NCI-H187 (cell line): ENCODE data around the gene BBS4.
"Not testable (repeated sequence)": the region's sequence is repeated elsewhere in the genome, so short reads cannot be mapped to it uniquely, and the experiment has no call there.

Experiments used
- DNase-seq, 2 experiments: peaks; one replicate each; lab custom pipeline; 2025; lab: John Stamatoyannopoulos, UW

The BBS4 gene, protein sequence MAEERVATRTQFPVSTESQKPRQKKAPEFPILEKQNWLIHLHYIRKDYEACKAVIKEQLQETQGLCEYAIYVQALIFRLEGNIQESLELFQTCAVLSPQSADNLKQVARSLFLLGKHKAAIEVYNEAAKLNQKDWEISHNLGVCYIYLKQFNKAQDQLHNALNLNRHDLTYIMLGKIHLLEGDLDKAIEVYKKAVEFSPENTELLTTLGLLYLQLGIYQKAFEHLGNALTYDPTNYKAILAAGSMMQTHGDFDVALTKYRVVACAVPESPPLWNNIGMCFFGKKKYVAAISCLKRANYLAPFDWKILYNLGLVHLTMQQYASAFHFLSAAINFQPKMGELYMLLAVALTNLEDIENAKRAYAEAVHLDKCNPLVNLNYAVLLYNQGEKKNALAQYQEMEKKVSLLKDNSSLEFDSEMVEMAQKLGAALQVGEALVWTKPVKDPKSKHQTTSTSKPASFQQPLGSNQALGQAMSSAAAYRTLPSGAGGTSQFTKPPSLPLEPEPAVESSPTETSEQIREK

DNA sequence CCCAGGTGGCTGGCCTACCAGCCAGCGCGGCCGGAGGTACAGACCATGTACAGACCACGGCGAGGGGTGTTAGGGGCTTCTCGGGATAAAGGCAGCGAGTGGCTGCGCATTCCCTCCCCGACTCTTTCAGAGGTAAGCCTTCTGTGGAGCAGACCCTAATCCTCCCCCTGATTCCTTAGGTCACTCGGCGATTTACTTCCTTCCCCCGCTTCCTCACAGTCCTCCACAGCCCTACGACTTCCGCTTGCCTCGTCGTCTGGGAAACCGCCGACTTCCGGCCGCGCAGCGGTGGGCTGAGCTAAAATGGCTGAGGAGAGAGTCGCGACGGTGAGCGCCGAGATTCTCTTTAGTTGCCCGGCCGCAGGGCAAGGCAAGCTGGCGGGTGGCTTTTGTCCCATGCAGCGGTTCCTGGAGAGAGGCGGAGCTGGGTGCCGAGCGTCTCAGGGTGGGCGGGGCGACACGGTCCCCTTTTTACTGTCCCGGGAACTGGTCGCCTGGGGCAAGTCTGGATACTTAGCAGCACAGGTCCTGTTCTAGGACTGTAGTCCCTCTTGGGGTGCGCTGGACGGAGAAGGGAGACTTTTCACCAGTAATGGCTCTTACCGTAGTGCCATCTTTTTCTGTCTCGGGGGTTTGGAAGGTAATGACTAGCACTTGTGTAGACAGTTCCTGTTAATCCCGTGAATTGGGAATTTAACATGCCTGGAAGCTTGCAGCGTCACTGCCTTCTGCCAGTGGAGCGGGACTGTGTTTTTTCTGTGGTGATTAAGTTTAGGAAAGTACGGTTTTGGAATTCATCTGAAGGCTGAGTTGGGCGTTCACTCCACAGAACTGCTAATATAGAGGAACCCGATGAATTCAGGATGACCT lies at the start of gene BBS4, which contains the start of gene HIGD2B:
Gene BBS4, plus strand, starts transcription at position 283 of the 870 bp plus-strand sequence. Its CDS starts 21 bp downstream, at position 304.
Gene HIGD2B, minus strand, starts transcription at position 258 of the 870 bp plus-strand sequence. CDS start 9,808 bp downstream, outside the sequence.
- DNase-seq, result no peak

GRCh38 chr15:72636519-72637282 lies 49.3 kb upstream of the BBS4 start:
- DNase-seq, result not testable (repeated sequence)

DNA sequence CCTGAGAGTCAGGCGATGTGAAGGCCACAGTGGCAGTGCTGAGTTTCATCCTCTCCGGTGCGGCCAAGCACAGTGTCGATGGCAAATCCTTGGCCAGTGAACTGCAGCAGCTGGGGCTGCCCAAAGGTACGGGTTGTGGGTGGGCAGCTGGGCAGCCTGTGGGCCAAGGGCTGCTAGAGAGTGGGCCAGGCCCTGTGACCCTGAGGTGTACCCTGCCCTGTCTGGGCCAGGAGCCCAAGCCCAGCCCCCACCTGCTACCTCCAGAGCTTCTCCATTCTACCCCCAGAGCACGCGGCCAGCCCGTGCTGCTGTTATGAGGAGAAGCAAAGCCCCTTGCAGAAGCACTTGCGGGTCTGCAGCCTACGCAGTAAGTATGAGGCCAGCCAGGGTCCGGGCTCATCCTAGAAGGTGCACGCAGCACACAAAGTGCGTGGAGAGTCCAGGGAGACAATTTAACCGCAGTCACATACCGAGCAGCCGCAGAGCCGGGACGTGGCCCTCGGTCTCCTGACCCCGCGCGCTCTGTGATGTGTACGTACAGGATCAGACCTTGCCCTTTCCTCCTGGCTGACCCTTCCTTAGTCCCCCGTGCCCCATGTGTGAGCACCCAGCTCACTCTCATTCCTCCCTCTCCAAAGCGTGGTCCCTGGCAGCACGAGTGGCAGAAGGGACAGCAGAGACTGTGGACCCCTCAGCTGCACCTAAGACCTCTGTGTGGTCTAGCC lies 46.1 kb upstream of the BBS4 start:
- DNase-seq, result not testable (repeated sequence)

DNA sequence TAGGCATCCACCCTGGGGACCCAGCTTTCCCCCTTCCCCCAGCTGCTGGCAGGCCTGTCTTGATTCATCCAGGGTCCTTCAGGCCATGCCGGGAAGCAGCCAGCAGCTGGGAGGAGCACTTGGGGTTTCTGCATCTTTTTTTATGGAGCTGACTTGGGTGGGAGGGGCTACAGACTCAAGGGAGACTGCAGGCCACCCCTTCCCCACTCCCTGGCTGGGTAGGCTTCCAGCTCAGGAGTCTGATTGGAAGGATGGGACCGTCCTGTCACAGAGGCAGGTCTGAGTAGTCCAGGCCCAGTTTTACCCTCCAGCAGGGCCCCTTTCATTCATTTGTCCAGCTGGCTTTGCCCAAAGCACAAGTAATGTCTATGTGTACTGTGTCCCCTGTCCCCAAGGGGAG lies 43.7 kb upstream of the BBS4 start:
- not testable (repeated sequence) for DNase-seq

DNA sequence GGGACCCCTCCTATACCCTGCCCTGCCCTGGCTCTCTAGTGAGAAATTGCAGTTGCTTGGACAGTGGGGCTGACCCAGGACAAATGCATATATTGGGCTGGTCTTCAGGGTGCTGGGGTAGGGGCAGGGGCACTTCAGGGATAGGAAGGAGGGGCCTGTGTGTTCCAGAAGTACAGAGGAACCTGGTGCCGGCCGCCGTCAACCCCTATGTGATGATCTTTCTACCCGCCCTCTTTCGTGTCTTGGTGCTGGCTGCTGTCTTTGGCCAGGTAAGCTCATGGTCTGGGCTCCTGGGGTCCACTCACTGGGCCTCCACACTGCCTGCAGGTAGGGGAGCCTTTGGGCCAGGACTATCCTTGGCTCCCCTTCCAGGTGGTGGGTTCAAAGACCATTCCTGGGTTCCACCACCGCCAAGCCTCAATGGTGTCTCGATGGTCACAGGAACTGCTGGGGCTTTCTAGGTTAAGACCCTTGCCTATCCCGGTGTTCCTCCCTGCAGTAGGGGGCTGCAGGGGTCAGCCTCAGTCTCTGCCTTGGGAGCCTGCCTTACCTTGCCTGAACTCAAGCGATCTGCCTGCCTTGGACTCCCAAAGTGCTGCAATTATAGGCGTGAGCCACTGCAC lies 37.3 kb upstream of the BBS4 start:
- not testable (repeated sequence) for DNase-seq

DNA sequence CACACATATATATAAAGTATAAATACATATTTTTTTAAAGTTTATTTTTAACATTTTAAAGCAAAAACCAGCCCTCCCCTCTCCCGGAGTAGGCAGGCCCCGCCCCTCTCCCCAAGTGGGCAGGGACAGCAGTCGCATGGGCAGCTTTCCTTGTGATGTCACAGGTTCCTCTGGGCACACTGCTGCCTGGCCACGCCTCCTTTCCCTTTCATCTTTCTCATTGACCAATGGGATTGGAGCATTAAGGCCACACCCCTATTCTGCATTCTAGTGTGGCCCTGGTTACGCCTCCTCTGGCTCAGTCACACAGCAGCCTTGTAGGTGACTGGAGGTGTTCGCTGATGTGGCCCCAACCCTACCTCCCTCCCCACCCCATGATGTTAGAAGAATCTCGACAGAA lies 31.6 kb upstream of the BBS4 start, which contains the start of gene GOLGA6B:
Gene GOLGA6B, plus strand, starts transcription at position 301 of the 400 bp plus-strand sequence. Its CDS starts 41 bp downstream, at position 342.
- not testable (repeated sequence) for DNase-seq

GRCh38 chr15:72656014-72656413 lies 30.0 kb upstream of the BBS4 start:
- not testable (repeated sequence) for DNase-seq

DNA sequence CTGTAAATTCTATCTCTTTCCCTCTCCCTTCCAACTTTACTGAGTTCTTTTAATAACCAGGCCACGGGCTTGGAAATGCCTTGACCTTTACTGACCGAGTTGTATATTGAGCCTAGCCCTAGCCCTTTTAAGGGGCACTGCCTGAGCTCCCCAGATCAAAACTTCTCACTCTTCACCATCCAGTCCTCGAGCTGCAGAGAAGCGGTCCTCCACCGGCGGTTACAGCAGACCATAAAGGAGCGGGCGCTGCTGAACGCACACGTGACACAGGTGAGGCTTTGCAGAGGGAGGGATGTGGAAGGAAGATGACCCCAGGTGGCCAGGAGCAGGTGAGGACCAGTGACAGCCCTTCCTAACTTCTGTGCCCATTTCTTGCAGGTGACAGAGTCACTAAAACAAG lies 24.9 kb upstream of the BBS4 start:
- DNase-seq, result not testable (repeated sequence)

GRCh38 chr15:72663931-72664330 lies 22.1 kb upstream of the BBS4 start:
- DNase-seq, result not testable (repeated sequence)

DNA sequence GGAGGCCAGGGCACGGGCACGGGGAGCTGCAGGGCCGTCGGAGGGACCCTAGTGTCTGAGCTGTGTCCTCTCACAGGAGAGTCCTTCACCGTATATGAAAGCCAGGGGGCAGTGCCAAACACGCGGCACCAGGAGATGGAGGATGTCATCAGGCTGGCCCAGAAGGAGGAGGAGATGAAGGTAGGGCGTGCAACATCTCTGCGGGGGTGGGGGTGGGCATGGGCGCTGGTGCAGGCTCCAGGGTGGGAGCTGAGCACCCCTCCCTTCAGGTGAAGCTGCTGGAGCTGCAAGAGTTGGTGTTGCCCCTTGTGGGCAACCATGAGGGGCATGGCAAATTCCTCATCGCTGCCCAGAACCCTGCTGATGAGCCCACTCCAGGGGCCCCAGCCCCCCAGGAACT lies 20.3 kb upstream of the BBS4 start:
- DNase-seq, result not testable (repeated sequence)

GRCh38 chr15:72669803-72670202 lies 16.2 kb upstream of the BBS4 start:
- not testable (repeated sequence) for DNase-seq

GRCh38 chr15:72670656-72671352 lies 15.2 kb upstream of the BBS4 start:
- not testable (repeated sequence) for DNase-seq

- no peak for DNase-seq
Measured at GRCh38 chr15:72671525-72671924, 14.5 kb upstream of the BBS4 start.

- DNase-seq, result no peak
Measured at GRCh38 chr15:72676838-72677237, 9.2 kb upstream of the BBS4 start.

DNA sequence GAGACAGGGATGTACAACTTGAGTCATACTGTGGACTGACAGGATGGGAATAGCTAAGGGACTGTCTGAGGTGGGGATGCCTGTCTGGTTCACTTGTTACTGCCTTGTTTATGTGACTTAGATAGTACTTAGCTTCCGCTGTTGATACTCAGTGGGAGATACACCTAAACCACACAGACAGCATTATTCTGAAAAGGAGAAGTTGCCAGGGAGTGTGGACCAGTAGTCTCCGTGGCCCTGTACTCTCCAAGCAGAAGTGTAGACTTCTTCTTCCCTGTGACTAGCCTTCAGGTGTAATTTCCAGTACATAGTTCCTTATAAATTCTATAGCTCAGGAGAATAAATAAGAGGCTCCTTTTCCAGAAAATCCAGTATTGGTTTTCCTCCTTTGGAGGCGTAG lies 5.1 kb upstream of the BBS4 start:
- no peak for DNase-seq

DNA sequence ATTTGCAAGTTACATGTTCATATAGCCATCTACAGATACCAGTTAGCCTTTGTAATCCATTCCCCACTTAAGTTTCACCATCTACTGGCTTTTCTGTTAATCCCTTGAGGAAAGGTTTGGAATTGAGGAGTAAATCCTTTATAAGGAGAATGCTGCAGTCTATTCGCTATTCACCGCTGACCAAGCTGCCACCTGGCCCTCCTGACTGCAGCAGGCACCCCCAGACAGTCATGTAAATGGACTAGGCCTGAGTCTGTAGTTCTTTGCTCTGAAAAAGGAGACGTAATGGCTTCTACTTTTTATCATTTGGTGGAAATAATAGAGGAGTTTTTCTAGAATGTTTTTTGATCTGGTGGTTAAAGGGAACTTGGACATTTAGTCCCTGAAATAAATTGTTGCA lies 3.2 kb upstream of the BBS4 start:
- no peak for DNase-seq

DNA sequence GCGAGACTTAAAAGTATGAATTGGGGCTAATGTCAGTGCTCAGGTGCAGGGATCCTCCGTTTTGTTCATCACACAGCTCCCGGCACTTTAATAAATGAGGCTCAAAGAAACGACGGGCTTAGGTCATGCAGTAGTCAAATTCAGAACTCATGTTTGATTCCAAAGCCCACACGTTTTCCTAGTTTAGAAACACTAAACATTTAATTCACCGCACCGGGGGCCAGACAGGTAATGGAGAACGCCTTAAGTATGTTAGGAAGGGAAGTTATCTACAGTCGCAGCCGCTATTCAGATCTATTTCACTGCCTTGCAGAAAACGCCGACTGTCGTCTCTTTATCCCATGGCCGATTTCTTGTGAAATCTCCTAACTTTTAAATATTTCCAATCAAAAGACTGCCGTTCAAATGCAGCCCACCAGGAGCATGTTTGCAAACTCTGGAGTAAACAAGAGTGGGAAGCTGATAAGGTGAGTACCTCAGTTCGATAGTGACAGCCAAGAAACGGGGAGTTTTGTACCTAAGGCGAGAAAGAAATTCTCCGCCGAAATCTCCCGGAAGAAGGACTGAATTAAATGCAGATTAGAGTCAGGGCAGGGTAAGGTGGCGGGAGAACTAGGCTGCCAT lies 594 bp upstream of the BBS4 start:
- no peak for DNase-seq

DNA sequence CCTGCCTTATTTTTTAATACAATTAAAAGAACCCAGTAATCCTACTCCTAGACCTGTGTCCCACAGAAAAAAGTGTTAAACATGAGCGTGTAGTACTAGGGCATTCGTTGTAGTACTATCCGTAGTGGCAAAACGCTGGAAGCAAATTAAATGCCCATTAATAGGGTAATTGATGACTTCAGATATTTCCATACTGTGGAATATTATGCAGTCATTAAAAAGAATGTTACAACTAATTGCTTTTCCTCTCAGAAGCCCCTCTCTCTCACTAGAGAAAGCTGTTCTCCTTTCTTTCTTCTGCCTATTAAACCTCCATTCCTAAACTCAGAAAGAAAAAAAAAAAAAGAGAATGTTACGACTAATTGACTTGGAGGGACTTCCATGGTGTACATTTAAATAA lies 2.7 kb downstream of the BBS4 start:
- no peak for DNase-seq

- DNase-seq, result no peak
Measured at GRCh38 chr15:72690938-72691337, 4.9 kb downstream of the BBS4 start.
